Glutamatergic neuron (in vitro differentiated cells): ENCODE data around the gene PLOD3. TPM values are rescaled to one million over a fixed set of nuclear protein-coding genes. Genes with fewer than 3 reads are reported as not detected.
"Not testable (repeated sequence)": the region's sequence is repeated elsewhere in the genome, so short reads cannot be mapped to it uniquely, and the experiment has no call there.

Experiments
- DNase-seq: peaks from one replicate; pipeline ENCODE4 v3.0.0; 2022
- H3K27ac Mint-ChIP-seq: one replicate; pipeline ENCODE4 v1.8.0; 2020; ENCODE audit warnings: mild to moderate bottlenecking, mixed read lengths, inconsistent platforms; ENCODE audit not compliant: unreplicated experiment
- H3K27me3 Mint-ChIP-seq: one replicate; pipeline ENCODE4 v1.8.0; 2020; ENCODE audit warnings: mild to moderate bottlenecking, moderate library complexity, mixed read lengths, inconsistent platforms; ENCODE audit not compliant: unreplicated experiment
- H3K36me3 Mint-ChIP-seq: one replicate; pipeline ENCODE4 v1.8.0; 2020; ENCODE audit warnings: mild to moderate bottlenecking, mixed read lengths, inconsistent platforms; ENCODE audit not compliant: unreplicated experiment
- H3K4me1 Mint-ChIP-seq: one replicate; pipeline ENCODE4 v1.8.0; 2020; ENCODE audit warnings: mild to moderate bottlenecking, low read depth, mixed read lengths, inconsistent platforms; ENCODE audit not compliant: unreplicated experiment
- H3K4me3 Mint-ChIP-seq: one replicate; pipeline ENCODE4 v1.8.0; 2020; ENCODE audit warnings: mild to moderate bottlenecking, mixed read lengths, inconsistent platforms; ENCODE audit not compliant: unreplicated experiment
- H3K9me3 Mint-ChIP-seq: one replicate; pipeline ENCODE4 v1.8.0; 2020; ENCODE audit warnings: mild to moderate bottlenecking, moderate library complexity, mixed read lengths, inconsistent platforms; ENCODE audit not compliant: unreplicated experiment
- long read RNA-seq: library from polyadenylated mRNA; unstranded; transcript quantifications from one replicate; pipeline ENCODE4 v2.0.0, GENCODE V29; 2020; ENCODE audit not compliant: unreplicated experiment
- total RNA-seq: library from RNA; stranded (reverse); fragmentation: NEBNext Ultra II Directional; extraction: Animal tissue kit (Norgen Biotek cat#: 25700); gene quantifications from one replicate; pipeline ENCODE4 v1.2.1, GENCODE V29; 2021; ENCODE audit not compliant: unreplicated experiment
- TF ChIP-seq, protein P1 (sequence below): fragments of 200-600 bp; sonication (generic); IDR thresholded peaks from one replicate; pipeline ENCODE4 v1.5.0; 2021; ENCODE audit not compliant: partially characterized antibody, unreplicated experiment

Gene PLOD3
- 47.1 TPM for total RNA-seq
- long read RNA-seq, partial matches to known transcripts: 0 of 3 reads
- long read RNA-seq, other reads (novel, unspliced or antisense): 2 of 3 reads

DNA sequence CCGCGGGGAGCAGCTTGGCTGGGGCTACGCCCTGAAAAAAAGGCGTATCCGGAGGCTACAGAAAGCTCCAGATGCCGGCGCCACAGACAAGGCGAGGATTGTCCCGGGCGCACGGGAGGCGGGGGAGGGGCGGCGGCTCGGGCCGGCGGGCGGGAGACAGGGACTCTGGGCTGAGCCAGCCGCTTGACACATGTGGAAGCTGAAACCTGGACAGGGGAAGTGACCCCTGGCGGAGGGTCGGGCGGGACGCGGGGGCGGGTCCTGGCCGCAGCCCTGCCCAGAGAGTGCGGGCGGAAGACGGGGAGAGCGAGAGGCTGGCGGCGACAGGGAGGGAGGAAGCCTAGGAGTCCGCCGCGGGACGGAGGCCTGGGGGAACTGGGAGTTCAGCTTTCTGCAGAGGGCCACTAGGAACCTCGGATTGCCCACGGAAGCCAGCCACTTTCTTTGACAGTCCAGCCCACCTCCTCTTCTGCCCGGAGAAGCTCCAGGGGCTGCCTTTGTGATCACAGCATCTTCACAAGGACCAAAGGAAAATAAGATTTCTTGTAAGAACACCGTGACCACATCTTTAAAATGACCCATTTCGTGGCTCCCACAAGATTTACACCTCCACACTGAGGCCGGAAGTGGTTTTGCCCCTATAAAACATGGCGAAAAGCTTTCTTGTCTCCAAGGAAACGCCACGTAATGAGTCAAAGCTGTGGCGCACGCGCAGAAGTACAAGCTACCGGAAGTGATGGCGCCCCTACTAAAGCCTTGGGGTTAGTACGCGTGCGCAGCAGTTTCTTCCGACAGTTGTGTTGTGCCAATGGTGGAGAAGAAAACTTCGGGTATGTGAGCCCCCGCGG lies at the start of gene PLOD3, which contains the start of gene ZNHIT1:
Gene PLOD3 (minus strand): TSS at position 194 of the 848 bp plus-strand sequence. CDS start 307 bp downstream, outside the sequence.
Gene ZNHIT1 (plus strand): TSS at position 778 of the 848 bp plus-strand sequence. CDS start 31 bp downstream, at position 809.
- peak; percentile 96 for DNase-seq
- Mint-ChIP-seq H3K4me1 (peaks cover 6% of the 10 kb centered on the region), H3K4me3 (peak within 1 kb of the TSS; percentile 94), H3K36me3 (no peaks in the 10 kb centered on the region), H3K9me3 (peaks cover 8% of the 10 kb centered on the region), H3K27ac (peak within 1 kb of the TSS; percentile 77), H3K27me3 (peaks cover 4% of the 10 kb centered on the region)
- TF ChIP-seq, protein P1, sequence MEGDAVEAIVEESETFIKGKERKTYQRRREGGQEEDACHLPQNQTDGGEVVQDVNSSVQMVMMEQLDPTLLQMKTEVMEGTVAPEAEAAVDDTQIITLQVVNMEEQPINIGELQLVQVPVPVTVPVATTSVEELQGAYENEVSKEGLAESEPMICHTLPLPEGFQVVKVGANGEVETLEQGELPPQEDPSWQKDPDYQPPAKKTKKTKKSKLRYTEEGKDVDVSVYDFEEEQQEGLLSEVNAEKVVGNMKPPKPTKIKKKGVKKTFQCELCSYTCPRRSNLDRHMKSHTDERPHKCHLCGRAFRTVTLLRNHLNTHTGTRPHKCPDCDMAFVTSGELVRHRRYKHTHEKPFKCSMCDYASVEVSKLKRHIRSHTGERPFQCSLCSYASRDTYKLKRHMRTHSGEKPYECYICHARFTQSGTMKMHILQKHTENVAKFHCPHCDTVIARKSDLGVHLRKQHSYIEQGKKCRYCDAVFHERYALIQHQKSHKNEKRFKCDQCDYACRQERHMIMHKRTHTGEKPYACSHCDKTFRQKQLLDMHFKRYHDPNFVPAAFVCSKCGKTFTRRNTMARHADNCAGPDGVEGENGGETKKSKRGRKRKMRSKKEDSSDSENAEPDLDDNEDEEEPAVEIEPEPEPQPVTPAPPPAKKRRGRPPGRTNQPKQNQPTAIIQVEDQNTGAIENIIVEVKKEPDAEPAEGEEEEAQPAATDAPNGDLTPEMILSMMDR: no peak

GRCh38 chr7:101265622-101266516 lies 48.5 kb upstream of the PLOD3 start:
- Mint-ChIP-seq H3K4me3 (no peak overlapping the region), H3K27me3 (no peaks in the 10 kb centered on the region), H3K9me3 (peaks cover 2% of the 10 kb centered on the region), H3K27ac (no peak overlapping the region), H3K4me1 (no peaks in the 10 kb centered on the region), H3K36me3 (no peaks in the 10 kb centered on the region)
- TF ChIP-seq, protein P1: no peak
- no peak for DNase-seq

DNA sequence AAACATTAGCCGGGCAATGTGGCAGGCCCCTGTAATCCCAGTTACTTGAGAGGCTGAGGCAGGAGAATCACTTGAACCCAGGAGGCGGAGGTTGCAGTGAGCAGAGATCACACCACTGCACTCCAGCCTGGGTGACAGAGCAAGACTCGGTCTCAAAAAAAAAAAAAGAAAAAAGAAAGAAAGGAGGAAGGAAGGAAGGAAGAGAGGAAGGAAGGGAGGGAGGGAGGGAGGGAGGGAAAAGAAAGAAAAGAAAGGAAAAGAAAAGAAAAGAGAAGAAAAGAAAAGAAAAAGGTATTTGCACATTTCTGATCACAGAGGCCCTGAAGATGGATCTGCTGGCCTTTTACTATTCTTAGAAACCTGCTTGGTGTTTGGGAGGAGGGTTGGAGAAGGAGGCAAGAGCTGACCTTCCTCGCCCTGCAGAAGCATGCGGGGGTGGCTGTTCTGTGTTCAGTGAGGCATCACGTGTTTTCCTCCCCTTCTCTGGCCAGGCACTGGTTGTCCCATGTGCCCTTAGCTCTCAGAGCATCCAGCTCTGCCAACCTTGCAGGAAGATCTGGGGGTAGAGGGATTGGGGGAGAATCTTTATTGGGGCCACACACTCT lies 46.8 kb upstream of the PLOD3 start:
- not testable (repeated sequence) for H3K27ac Mint-ChIP-seq, H3K4me3 Mint-ChIP-seq, H3K9me3 Mint-ChIP-seq, DNase-seq, H3K27me3 Mint-ChIP-seq, H3K36me3 Mint-ChIP-seq, H3K4me1 Mint-ChIP-seq

- H3K27ac Mint-ChIP-seq: no peak overlapping the region
- no peaks in the 10 kb centered on the region for H3K36me3 Mint-ChIP-seq
Measured at GRCh38 chr7:101258243-101258731, 40.9 kb upstream of the PLOD3 start.

More at GRCh38 chr7:101258243-101258731, 40.9 kb upstream of the PLOD3 start:
- TF ChIP-seq, protein P1: no peak
- no peaks in the 10 kb centered on the region for H3K27me3 Mint-ChIP-seq
- no peak for DNase-seq
- H3K9me3 Mint-ChIP-seq: peaks cover 3% of the 10 kb centered on the region
- H3K4me1 Mint-ChIP-seq: no peaks in the 10 kb centered on the region
- no peak overlapping the region for H3K4me3 Mint-ChIP-seq
